Retinal pigment epithelial cell (primary cell): ENCODE data around the gene TMEM62.
"Not testable (repeated sequence)": the region's sequence is repeated elsewhere in the genome, so short reads cannot be mapped to it uniquely, and the experiment has no call there.

Experiments used
- DNase-seq: peaks from one replicate; pipeline ENCODE4 v3.0.0-alpha.2; 2010; ENCODE audit warnings: low read depth
- H3K4me3 ChIP-seq: 2 replicates; pipeline ENCODE4 v1.5.1; 2011; ENCODE audit warnings: mild to moderate bottlenecking, low read length, control low read depth, moderate library complexity
- TF ChIP-seq, protein P1 (sequence below): conservative IDR thresholded peaks from 2 replicates; pipeline ENCODE4 v1.5.1; 2011; ENCODE audit warnings: low read depth, low read length, control low read depth, inconsistent platforms

The TMEM62 gene

DNA sequence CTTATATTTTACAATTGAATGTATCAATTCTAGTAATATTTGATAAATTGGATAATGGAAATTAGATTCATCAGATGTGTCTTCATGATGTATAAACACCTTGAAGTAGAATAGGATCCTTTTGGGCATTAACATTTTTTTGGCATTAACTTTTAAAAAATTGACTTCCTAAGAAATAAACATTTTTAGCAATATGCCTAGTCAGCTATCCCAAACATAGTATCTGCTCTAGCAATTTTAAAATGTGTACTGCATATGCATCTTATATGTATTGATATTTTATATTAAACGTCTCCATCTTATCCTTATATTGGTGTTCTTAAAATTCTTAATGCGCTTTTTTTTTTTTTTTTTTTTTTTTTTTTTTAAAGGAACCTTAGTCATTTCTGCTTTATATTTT, 60.3 kb downstream of the TMEM62 start:
- TF ChIP-seq, protein P1, sequence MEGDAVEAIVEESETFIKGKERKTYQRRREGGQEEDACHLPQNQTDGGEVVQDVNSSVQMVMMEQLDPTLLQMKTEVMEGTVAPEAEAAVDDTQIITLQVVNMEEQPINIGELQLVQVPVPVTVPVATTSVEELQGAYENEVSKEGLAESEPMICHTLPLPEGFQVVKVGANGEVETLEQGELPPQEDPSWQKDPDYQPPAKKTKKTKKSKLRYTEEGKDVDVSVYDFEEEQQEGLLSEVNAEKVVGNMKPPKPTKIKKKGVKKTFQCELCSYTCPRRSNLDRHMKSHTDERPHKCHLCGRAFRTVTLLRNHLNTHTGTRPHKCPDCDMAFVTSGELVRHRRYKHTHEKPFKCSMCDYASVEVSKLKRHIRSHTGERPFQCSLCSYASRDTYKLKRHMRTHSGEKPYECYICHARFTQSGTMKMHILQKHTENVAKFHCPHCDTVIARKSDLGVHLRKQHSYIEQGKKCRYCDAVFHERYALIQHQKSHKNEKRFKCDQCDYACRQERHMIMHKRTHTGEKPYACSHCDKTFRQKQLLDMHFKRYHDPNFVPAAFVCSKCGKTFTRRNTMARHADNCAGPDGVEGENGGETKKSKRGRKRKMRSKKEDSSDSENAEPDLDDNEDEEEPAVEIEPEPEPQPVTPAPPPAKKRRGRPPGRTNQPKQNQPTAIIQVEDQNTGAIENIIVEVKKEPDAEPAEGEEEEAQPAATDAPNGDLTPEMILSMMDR = no peak
- no peak for DNase-seq
- H3K4me3 ChIP-seq = no peak overlapping the region

- DNase-seq = no peak
- TF ChIP-seq, protein P1 = no peak
- no peak overlapping the region for H3K4me3 ChIP-seq
Measured at GRCh38 chr15:43194795-43195194, 61.4 kb downstream of the TMEM62 start.

- TF ChIP-seq, protein P1 = no peak
- no peak overlapping the region for H3K4me3 ChIP-seq
- DNase-seq = no peak
Measured at GRCh38 chr15:43196760-43197548, 63.6 kb downstream of the TMEM62 start.

- not testable (repeated sequence) for H3K4me3 ChIP-seq, DNase-seq
Measured at GRCh38 chr15:43197773-43198172, 64.4 kb downstream of the TMEM62 start.

DNA sequence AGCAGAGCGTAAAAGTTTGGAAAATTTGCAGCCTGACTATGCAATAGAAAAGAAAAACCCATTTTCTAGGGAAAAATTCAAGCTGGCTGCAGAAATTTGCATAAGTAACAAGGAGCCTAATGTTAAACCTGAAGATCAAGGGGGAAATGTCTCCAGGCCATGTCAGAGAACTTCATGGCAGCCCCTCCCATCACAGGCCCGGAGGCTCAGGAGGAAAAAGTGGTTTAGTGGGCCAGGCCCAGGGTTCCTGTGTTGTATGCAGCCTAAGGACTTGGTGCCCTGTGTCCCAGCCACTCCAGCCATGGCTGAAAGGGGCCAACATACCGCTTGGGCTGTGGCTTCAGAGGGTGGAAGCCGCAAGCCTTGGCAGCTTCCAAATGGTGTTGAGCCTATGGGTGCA, 65.2 kb downstream of the TMEM62 start:
- not testable (repeated sequence) for H3K4me3 ChIP-seq, DNase-seq

DNA sequence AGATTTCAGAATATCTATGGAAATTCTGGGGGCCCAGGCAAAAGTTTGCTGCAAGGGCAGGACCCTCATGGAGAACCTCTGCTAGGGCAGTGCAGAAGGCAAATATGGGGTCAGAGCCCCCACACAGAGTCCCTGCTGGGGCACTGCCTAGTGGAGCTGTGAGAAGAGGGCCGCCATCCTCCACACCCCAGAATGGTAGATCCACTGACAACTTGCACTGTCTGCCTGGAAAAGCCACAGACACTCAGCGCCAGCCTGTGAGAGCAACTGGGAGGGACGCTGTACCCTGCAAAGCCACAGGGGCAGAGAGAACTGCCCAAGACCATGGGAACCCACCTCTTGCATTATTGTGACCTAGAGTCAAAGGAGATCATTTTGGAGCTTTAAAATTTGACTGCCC, 65.6 kb downstream of the TMEM62 start:
- DNase-seq = no peak
- H3K4me3 ChIP-seq = no peak overlapping the region
- TF ChIP-seq, protein P1 = no peak

GRCh38 chr15:43199945-43200488, 66.6 kb downstream of the TMEM62 start:
- TF ChIP-seq, protein P1 = no peak
- H3K4me3 ChIP-seq = no peak overlapping the region
- DNase-seq = no peak
